Adipocyte (in vitro differentiated cells): Measurements from ENCODE around the gene NSFL1C.

ENCODE experiments used
- DNase-seq: peaks from one replicate; pipeline ENCODE4 v3.0.0-alpha.2; 2015; ENCODE audit warnings: low read depth
- H3K27me3 ChIP-seq: replicated peaks from 2 replicates; pipeline ENCODE4 v1.7.0; 2013; ENCODE audit warnings: mild to moderate bottlenecking, low read length, moderate library complexity; ENCODE audit not compliant: control insufficient read depth, insufficient read depth
- H3K36me3 ChIP-seq: 2 replicates; pipeline ENCODE4 v1.7.0; 2013; ENCODE audit warnings: low read length, mild to moderate bottlenecking, moderate library complexity; ENCODE audit not compliant: control insufficient read depth, insufficient read depth, severe bottlenecking
- H3K4me1 ChIP-seq: 2 replicates; pipeline ENCODE4 v1.7.0; 2013; ENCODE audit warnings: mild to moderate bottlenecking, low read length, moderate library complexity; ENCODE audit not compliant: control insufficient read depth, insufficient read depth
- H3K4me3 ChIP-seq: 2 replicates; pipeline ENCODE4 v1.7.0; 2013; ENCODE audit warnings: mild to moderate bottlenecking, low read length, moderate library complexity
- H3K9ac ChIP-seq: 2 replicates; pipeline ENCODE4 v1.7.0; 2013; ENCODE audit warnings: mild to moderate bottlenecking, low read length, moderate library complexity
- H3K9me3 ChIP-seq: 2 replicates; pipeline ENCODE4 v1.7.0; 2013; ENCODE audit warnings: mild to moderate bottlenecking, low read length, moderate library complexity; ENCODE audit not compliant: control insufficient read depth

The NSFL1C gene

GRCh38 chr20:1434571-1435336 lies 31.9 kb downstream of the NSFL1C start:
- peaks cover 20% of the 10 kb centered on the region for H3K4me1 ChIP-seq
- H3K4me3 ChIP-seq, result no peak overlapping the region
- H3K9me3 ChIP-seq, result no peaks in the 10 kb centered on the region
- peak; percentile 22 for DNase-seq
- H3K27me3 ChIP-seq, result no peaks in the 10 kb centered on the region
- no peaks in the 10 kb centered on the region for H3K36me3 ChIP-seq
- H3K9ac ChIP-seq, result no peak overlapping the region

- Histone ChIP-seq H3K9me3 (no peaks in the 10 kb centered on the region), H3K9ac (peak overlapping the region; percentile 22), H3K27me3 (no peaks in the 10 kb centered on the region), H3K4me1 (peaks cover 25% of the 10 kb centered on the region), H3K36me3 (no peaks in the 10 kb centered on the region), H3K4me3 (no peak overlapping the region)
- DNase-seq, result no peak
These were observed 35.5 kb downstream of the NSFL1C start for GRCh38 chr20:1431158-1431557.

- Histone ChIP-seq H3K27me3 (no peaks in the 10 kb centered on the region), H3K4me3 (peak overlapping the region; percentile 50), H3K4me1 (peaks cover 25% of the 10 kb centered on the region), H3K36me3 (no peaks in the 10 kb centered on the region), H3K9me3 (no peaks in the 10 kb centered on the region), H3K9ac (peak overlapping the region; percentile 50)
- DNase-seq, result peak; percentile 16
These were observed 36.6 kb downstream of the NSFL1C start for GRCh38 chr20:1430004-1430451.

- H3K36me3 ChIP-seq, result no peaks in the 10 kb centered on the region
- H3K9ac ChIP-seq, result no peak overlapping the region
- no peak overlapping the region for H3K4me3 ChIP-seq
- no peaks in the 10 kb centered on the region for H3K9me3 ChIP-seq
- no peak for DNase-seq
- peaks cover 20% of the 10 kb centered on the region for H3K4me1 ChIP-seq
- H3K27me3 ChIP-seq, result no peaks in the 10 kb centered on the region
These were observed 37.4 kb downstream of the NSFL1C start for GRCh38 chr20:1429143-1429728.

GRCh38 chr20:1427457-1428054 lies 39.1 kb downstream of the NSFL1C start:
- Histone ChIP-seq H3K27me3 (no peaks in the 10 kb centered on the region), H3K9ac (no peak overlapping the region), H3K36me3 (no peaks in the 10 kb centered on the region), H3K4me3 (no peak overlapping the region), H3K9me3 (no peaks in the 10 kb centered on the region), H3K4me1 (peaks cover 20% of the 10 kb centered on the region)
- no peak for DNase-seq

- no peak overlapping the region for H3K9ac ChIP-seq
- peaks cover 20% of the 10 kb centered on the region for H3K4me1 ChIP-seq
- H3K36me3 ChIP-seq, result no peaks in the 10 kb centered on the region
- no peak for DNase-seq
- no peak overlapping the region for H3K4me3 ChIP-seq
- H3K9me3 ChIP-seq, result no peaks in the 10 kb centered on the region
- no peaks in the 10 kb centered on the region for H3K27me3 ChIP-seq
These were observed 40.3 kb downstream of the NSFL1C start for GRCh38 chr20:1426231-1426849.

GRCh38 chr20:1424336-1424735 lies 42.3 kb downstream of the NSFL1C start:
- no peak overlapping the region for H3K4me3 ChIP-seq
- H3K27me3 ChIP-seq, result no peaks in the 10 kb centered on the region
- no peaks in the 10 kb centered on the region for H3K36me3 ChIP-seq
- H3K9ac ChIP-seq, result no peak overlapping the region
- H3K4me1 ChIP-seq, result peaks cover 3% of the 10 kb centered on the region
- no peak for DNase-seq
- peaks cover 10% of the 10 kb centered on the region for H3K9me3 ChIP-seq

- Histone ChIP-seq H3K27me3 (no peaks in the 10 kb centered on the region), H3K9ac (no peak overlapping the region), H3K9me3 (peaks cover 10% of the 10 kb centered on the region), H3K4me3 (no peak overlapping the region), H3K4me1 (peaks cover 3% of the 10 kb centered on the region), H3K36me3 (no peaks in the 10 kb centered on the region)
- peak; percentile 18 for DNase-seq
These were observed 43.0 kb downstream of the NSFL1C start for GRCh38 chr20:1423625-1424106.

GRCh38 chr20:1423206-1423605 lies 43.4 kb downstream of the NSFL1C start:
- Histone ChIP-seq H3K27me3 (no peaks in the 10 kb centered on the region), H3K9ac (no peak overlapping the region), H3K36me3 (no peaks in the 10 kb centered on the region), H3K4me3 (no peak overlapping the region), H3K9me3 (peaks cover 10% of the 10 kb centered on the region), H3K4me1 (peaks cover 3% of the 10 kb centered on the region)
- DNase-seq, result no peak

- Histone ChIP-seq H3K36me3 (no peaks in the 10 kb centered on the region), H3K9ac (no peak overlapping the region), H3K4me3 (no peak overlapping the region), H3K4me1 (no peaks in the 10 kb centered on the region), H3K27me3 (no peaks in the 10 kb centered on the region), H3K9me3 (peaks cover 10% of the 10 kb centered on the region)
- DNase-seq, result no peak
These were observed 43.9 kb downstream of the NSFL1C start for GRCh38 chr20:1422753-1423152.

GRCh38 chr20:1420066-1420465 lies 46.6 kb downstream of the NSFL1C start:
- Histone ChIP-seq H3K4me3 (no peak overlapping the region), H3K36me3 (no peaks in the 10 kb centered on the region), H3K9me3 (peaks cover 10% of the 10 kb centered on the region), H3K4me1 (no peaks in the 10 kb centered on the region), H3K27me3 (no peaks in the 10 kb centered on the region), H3K9ac (no peak overlapping the region)
- no peak for DNase-seq
